K562 (cell line): Measurements from ENCODE around the gene CD34. TPM values are rescaled to one million over a fixed set of nuclear protein-coding genes. Genes with fewer than 3 reads are reported as not detected.

ENCODE experiments used
- AFF4 ChIP-seq: sonication (generic); formaldehyde crosslinking; IDR thresholded peaks from 2 replicates; pipeline ENCODE4 v1.8.0; 2023; ENCODE audit warnings: mild to moderate bottlenecking, missing genetic modification reagents
- CBX3 ChIP-seq, 2 experiments: IDR thresholded peaks; 1 replicate in 1 of 2; 2 replicates in 1 of 2; pipeline ENCODE4 v1.6.1; 2012; ENCODE audit warnings: inconsistent platforms in 2 of 2, low read length in 2 of 2, borderline replicate concordance in 1 of 2, control low read depth in 1 of 2
- CTBP1 ChIP-seq: fragments of 450-650 bp; IDR thresholded peaks from 2 replicates; pipeline ENCODE4 v1.6.1; 2016; ENCODE audit warnings: borderline replicate concordance
- GTF2B ChIP-seq: IDR thresholded peaks from 2 replicates; pipeline ENCODE4 v1.6.1; 2011; ENCODE audit not compliant: insufficient read length; ENCODE audit errors: extremely low read depth
- RBM25 ChIP-seq: fragments of 200-400 bp; formaldehyde crosslinking; IDR thresholded peaks from 2 replicates; pipeline ENCODE4 v1.6.1; 2018; ENCODE audit warnings: low read length, low read depth, moderate library complexity; ENCODE audit not compliant: severe bottlenecking
- TRIM24 ChIP-seq, 2 experiments: fragments of 450-650 bp; IDR thresholded peaks; 2 replicates each; pipeline ENCODE4 v1.6.1; 2016
- ZBTB11 ChIP-seq, 3 experiments: fragments of 200-800 bp in 1 of 3; fragments of 250-450 bp in 1 of 3; fragments of 450-650 bp in 1 of 3; sonication (Bioruptor Pico) in 1 of 3; sonication (Bioruptor generic) in 1 of 3; formaldehyde crosslinking in 1 of 3; IDR thresholded peaks; 2 replicates each; pipeline versions ENCODE4 v1.6.1 to v1.8.0; 2016 to 2022; ENCODE audit warnings: mild to moderate bottlenecking in 2 of 3, missing genetic modification characterization in 2 of 3, missing compliant biosample characterization in 1 of 3, moderate library complexity in 1 of 3
- ZNF277 ChIP-seq: fragments of 250-450 bp; sonication (Bioruptor Pico); IDR thresholded peaks from 2 replicates; pipeline ENCODE4 v1.8.0; 2022; ENCODE audit warnings: inconsistent platforms, mild to moderate bottlenecking, moderate library complexity, borderline replicate concordance
- polyA plus RNA-seq, 8 experiments: library from polyadenylated mRNA; depleted of rRNA in 4 of 8; stranded (reverse) in 5 of 8; unstranded in 3 of 8; fragments of >200 nt; fragmentation: Nextera tagmentation in 2 of 8; fragmentation: Illumina TruSeq in 1 of 8; extraction: Ambion mirVana in 2 of 8; extraction: Trizol in 1 of 8; gene quantifications; 2 replicates each; pipeline versions ENCODE4 v1.2.1 to v1.2.3, GENCODE V29; 2011 to 2014; ENCODE audit warnings: inconsistent platforms in 1 of 8, missing spikeins in 1 of 8
- total RNA-seq, 7 experiments: library from RNA; depleted of rRNA in 6 of 7; stranded (reverse); fragments of >200 nt in 6 of 7; fragmentation: Illumina TruSeq in 2 of 7; extraction: Trizol in 2 of 7; gene quantifications; 2 replicates each; pipeline versions ENCODE4 v1.2.1 to v1.2.3, GENCODE V29; 2011 to 2021; ENCODE audit warnings: low replicate concordance in 1 of 7

The CD34 gene
- total and polyA plus RNA-seq, 9 of the 15 experiments (the other 6 are each of a cell fraction or from before 2014, with no cell fraction given): not detected

GRCh38 chr1:207893737-207894582 lies 17.0 kb downstream of the CD34 start (continued):
- TF ChIP-seq ZBTB11 (CRISPR knock-in tag; IDR thresholded peaks at IDR 0.05) (peak in 2 of 3 experiments; percentile 86 to 97; a peak in 4 of 6 replicates), CTBP1 (no peak), AFF4 (CRISPR knock-in tag) (no peak), RBM25 (no peak), CBX3 (IDR thresholded peaks at IDR 0.05; ENCODE audit: borderline replicate concordance in 1 of 2, low read length in 2 of 2) (0 out of 3 replicates have a peak, but pooled peaks of 1 of the 2 experiments have one; percentile 38), ZNF277 (no peak), GTF2B (no peak), TRIM24 (IDR thresholded peaks at IDR 0.05) (peak in 1 of 2 experiments; percentile 59; a peak in 1 of 4 replicates)
